HG03280 (cell line): ENCODE measurements around the gene GRIK3.

Experiments
- ATAC-seq: cut with Tn5 transposase; IDR thresholded peaks from one replicate; pipeline ENCODE4 v1.9.1; 2021; ENCODE audit warnings: mild to moderate bottlenecking, moderate library complexity; ENCODE audit not compliant: unreplicated experiment

The GRIK3 gene

DNA sequence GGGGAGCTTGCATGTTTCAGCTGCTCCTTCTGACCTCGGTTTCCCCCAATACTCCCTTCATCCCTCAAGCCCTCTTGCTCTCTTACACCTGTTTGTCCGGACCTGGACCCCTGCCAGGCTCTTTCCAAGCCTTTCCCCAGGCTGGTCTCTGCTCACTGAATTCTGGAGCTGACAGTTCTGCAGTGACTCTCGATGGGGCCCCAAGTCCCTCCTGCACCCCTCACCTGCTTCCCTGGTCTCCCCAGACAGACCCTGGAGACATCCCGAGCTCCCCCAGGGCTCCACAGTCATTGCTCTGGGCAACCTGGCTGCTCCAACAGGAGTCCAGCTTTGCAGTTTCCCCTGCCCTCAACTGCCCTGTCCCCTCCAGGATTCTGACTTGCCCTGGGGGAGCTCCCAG, 198.6 kb downstream of the GRIK3 start:
- no peak for ATAC-seq

- no peak for ATAC-seq
Observed at GRCh38 chr1:36835017-36835695, 199.2 kb downstream of the GRIK3 start.

- no peak for ATAC-seq
Observed at GRCh38 chr1:36834586-36834985, 199.7 kb downstream of the GRIK3 start.

- no peak for ATAC-seq
Observed at GRCh38 chr1:36831186-36831810, 203.0 kb downstream of the GRIK3 start.

DNA sequence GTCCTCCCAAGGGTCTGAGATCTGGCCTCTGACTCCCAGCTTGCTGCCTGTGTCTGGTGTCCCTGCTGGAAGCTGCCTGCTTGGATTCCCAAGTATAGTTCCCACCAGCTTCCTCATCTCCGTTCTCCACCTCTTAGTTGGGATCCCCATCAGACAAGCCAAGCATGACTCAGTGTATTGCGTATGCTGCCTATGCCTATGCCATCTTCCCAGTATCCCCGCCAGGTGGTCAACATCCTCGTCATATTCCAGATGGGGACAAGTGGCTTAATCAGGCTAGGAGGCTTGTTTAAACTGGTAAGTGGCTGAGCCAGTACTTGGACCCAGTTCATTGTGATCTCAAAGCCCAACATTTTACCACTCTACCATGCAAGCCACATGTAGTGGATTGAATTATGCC, 204.4 kb downstream of the GRIK3 start:
- ATAC-seq: no peak

- ATAC-seq: no peak
Observed at GRCh38 chr1:36829066-36829465, 205.2 kb downstream of the GRIK3 start.

GRCh38 chr1:36825226-36825625, 209.1 kb downstream of the GRIK3 start:
- ATAC-seq: no peak

DNA sequence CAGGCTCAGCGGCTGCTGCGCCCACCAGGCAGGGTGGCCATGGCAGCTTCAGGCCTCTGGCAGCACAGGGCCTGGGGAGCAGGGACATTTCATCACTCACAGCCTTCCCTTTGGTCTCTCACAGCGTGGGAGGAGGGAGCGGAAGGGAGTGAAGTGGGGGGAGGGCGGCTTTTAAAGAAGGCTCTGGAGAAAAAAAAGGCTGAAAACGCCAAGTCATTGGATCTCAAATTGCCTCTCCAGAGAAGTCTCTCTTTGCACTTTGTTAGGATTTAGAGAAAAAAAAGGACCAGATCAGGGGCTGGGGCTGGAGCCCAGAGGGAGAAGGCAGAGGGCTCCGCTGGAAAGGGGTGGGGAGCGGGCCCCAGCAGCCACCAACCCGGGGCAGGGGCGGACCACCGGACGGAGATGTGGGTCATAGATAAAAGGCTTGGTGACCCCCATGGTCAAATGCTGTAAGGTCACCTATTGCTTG, 209.9 kb downstream of the GRIK3 start:
- ATAC-seq: no peak

- no peak for ATAC-seq
Observed at GRCh38 chr1:36822648-36823047, 211.7 kb downstream of the GRIK3 start.

DNA sequence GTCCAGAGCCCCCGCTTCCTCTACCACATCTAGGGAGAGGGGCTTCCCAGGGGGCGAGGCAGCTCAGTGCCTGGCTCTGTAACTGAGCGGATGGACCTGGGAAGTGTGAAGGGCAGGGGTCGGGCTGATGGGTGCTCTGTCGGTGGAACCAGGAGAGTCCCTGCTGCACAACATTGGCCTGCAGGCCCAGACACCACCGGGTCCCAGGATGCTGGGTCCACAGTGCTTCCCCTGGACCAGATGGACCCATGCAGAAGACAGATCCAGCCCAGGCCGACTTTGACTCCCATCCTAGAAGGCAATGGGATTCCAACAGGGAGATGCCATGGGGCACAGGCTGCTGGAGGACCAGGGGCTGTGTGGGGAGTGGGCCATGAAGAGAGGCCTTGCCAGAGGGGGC, 212.9 kb downstream of the GRIK3 start:
- no peak for ATAC-seq

DNA sequence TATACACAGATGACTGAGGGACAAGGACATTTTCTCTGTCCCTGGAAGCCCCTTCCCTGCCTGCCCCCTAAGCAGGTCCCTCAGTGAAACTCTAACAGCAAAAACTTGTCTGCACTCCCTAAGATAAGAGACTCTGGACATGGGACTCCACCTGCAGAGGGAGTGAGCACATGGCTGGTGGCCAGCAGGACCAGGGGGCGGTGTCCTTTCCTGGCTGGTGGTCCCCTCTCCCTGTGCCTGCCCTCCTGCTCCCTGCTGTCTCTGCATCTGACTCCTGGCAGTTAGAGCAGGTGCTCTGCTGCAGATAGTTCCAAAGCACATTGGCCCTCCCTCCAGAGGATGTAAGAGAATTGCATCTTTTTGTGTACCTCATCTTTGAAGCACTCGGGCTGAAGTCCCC, 215.5 kb downstream of the GRIK3 start:
- ATAC-seq: no peak

GRCh38 chr1:36816348-36816747, 218.0 kb downstream of the GRIK3 start:
- no peak for ATAC-seq

DNA sequence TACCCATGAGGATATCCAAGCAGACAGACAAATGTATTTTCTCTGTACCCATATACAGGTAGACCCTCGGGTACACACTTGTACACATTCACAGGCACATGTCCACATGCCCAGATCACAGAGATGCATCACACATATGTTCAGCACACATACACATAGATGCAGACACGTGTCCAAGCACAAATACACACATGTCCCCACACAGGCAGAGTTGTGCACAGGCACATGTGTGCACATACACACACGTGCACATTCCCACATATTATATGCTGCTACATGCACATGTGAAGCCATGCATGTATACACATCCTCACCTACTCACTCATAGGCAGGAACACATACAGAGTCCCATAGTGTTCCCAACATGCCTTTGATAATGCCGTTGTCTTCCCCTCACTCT, 219.5 kb downstream of the GRIK3 start:
- no peak for ATAC-seq

- no peak for ATAC-seq
Observed at GRCh38 chr1:36814083-36814482, 220.2 kb downstream of the GRIK3 start.

- no peak for ATAC-seq
Observed at GRCh38 chr1:36807262-36807661, 227.1 kb downstream of the GRIK3 start.

- ATAC-seq: no peak
Observed at GRCh38 chr1:36805979-36806640, 228.2 kb downstream of the GRIK3 start.

GRCh38 chr1:36804669-36805314, 229.5 kb downstream of the GRIK3 start:
- ATAC-seq: no peak

DNA sequence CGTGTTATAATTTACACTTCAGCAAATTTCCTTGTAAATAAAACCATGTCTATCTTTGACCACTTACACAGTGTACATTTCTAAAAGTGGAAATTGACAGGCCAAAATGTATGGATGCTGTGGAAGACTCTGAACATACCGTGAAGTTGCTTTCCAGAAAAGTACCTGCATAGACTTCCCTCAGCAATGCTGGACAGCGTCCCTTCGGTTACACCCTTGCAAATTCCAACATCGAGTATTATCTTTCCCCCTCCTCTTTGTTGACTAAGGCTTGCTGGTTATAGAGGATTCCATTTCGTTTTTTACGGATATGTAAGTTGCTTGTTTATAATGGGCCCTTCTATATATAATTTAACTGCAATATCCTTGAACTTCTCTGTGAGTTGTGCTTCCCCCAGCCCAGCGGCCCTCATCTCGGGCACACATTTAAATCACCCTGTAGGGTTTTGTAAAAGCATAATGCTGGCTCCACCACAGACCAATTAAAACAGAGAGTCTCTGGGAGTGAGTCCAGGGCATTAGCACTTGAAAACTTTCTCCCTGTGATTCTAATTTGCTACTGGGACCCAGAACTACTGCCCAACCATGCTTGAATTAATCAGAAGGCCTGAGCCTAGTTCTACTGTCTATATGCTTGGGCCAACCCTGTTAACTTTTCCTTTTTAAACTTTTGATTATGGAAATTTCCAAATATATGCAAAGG, 230.3 kb downstream of the GRIK3 start:
- no peak for ATAC-seq

GRCh38 chr1:36802018-36802417, 232.3 kb downstream of the GRIK3 start:
- no peak for ATAC-seq

- no peak for ATAC-seq
Observed at GRCh38 chr1:36797761-36798160, 236.6 kb downstream of the GRIK3 start.

GRCh38 chr1:36796733-36797132, 237.6 kb downstream of the GRIK3 start:
- ATAC-seq: no peak
